ENCODE results near the gene PYY.

DNA sequence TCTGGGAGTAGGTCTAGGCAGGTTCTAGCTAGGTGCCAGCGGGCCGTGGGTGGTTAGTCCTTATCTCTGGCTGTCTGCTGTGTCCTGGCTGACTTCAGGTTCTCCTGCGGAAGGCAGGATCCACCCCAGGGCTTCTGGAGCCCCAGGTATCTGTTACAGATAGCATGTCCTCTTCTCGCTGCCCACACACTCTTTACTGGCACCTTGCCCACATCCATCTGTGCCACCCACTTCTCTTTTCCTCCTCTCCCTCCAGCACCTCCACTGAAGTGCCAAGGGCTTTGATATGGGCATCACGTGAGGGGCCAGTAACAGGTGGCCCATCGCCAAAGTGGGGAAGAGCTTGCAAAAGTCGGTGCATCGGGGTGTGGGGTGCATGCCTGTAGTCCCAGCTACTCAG is 41.8 kb downstream of the PYY start:
- TF ChIP-seq RAD21 (conservative IDR thresholded peaks at IDR 0.05) = no peak
- TF ChIP-seq, protein P1, sequence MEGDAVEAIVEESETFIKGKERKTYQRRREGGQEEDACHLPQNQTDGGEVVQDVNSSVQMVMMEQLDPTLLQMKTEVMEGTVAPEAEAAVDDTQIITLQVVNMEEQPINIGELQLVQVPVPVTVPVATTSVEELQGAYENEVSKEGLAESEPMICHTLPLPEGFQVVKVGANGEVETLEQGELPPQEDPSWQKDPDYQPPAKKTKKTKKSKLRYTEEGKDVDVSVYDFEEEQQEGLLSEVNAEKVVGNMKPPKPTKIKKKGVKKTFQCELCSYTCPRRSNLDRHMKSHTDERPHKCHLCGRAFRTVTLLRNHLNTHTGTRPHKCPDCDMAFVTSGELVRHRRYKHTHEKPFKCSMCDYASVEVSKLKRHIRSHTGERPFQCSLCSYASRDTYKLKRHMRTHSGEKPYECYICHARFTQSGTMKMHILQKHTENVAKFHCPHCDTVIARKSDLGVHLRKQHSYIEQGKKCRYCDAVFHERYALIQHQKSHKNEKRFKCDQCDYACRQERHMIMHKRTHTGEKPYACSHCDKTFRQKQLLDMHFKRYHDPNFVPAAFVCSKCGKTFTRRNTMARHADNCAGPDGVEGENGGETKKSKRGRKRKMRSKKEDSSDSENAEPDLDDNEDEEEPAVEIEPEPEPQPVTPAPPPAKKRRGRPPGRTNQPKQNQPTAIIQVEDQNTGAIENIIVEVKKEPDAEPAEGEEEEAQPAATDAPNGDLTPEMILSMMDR (IDR thresholded peaks at IDR 0.05; ENCODE audit: poor library complexity, severe bottlenecking) = no peak
- TF ChIP-seq SMC3 (conservative IDR thresholded peaks at IDR 0.05; ENCODE audit: poor library complexity) = no peak

Measured in neural cell (in vitro differentiated cells).